GM12878 (cell line): Measurements from ENCODE around the gene KLHL2. TPM values are rescaled to one million over a fixed set of nuclear protein-coding genes. Genes with fewer than 3 reads are reported as not detected.

Source experiments
- ATAC-seq: fragments of 200-7000 bp; cut with Tn5 transposase; 3 replicates; pipeline ENCODE4 v1.9.1; 2020; ENCODE audit warnings: mild to moderate bottlenecking, moderate library complexity
- BruUV-seq: library from RNA; stranded (reverse); fragments of 400-500 nt; replicated peaks from 2 replicates; lab custom pipeline; 2021; lab: Mats Ljungman, UMichigan
- CTCF ChIA-PET: fragments of 300-600 bp; sonication (Branson Sonifier 250); formaldehyde crosslinking; extraction: SDS; loops from one replicate; lab custom pipeline; 2021; ENCODE audit warnings: inconsistent platforms; lab: Yijun Ruan, JAX
- POLR2A ChIA-PET: fragments of 350-600 bp; formaldehyde crosslinking; extraction: SDS; loops from one replicate; lab custom pipeline; 2021; ENCODE audit warnings: inconsistent platforms; lab: Charles Lee
- RAD21 ChIA-PET: fragments of 300-600 bp; sonication (Branson Sonifier 250); formaldehyde crosslinking; loops from one replicate; lab custom pipeline; 2023; ENCODE audit warnings: antibody characterized with exemption; ENCODE audit not compliant: unreplicated experiment; lab: Charles Lee
- SMC1A ChIA-PET: fragments of 300-600 bp; sonication (Branson Sonifier 250); formaldehyde crosslinking; loops from one replicate; lab custom pipeline; 2023; ENCODE audit not compliant: unreplicated experiment, uncharacterized antibody; lab: Charles Lee
- DNase-seq: peaks from one replicate; pipeline ENCODE4 v3.0.0-alpha.2; 2011; ENCODE audit warnings: low read depth, low spot score
- FAIRE-seq: peaks from 3 replicates; lab custom pipeline; 2011; peaks lifted over from hg19 to GRCh38; lab: Jason Lieb, UNC
- H2AFZ ChIP-seq: 2 replicates; pipeline ENCODE4 v1.6.0; 2011; ENCODE audit warnings: low read depth, low read length, control low read depth; ENCODE audit not compliant: control insufficient read depth
- H3K27ac ChIP-seq: 2 replicates; pipeline ENCODE4 v1.5.1; 2011; ENCODE audit warnings: control low read depth; ENCODE audit not compliant: control insufficient read depth, insufficient read depth
- H3K27me3 ChIP-seq, 2 experiments: replicated peaks in 1 of 2; 2 replicates each; pipeline versions ENCODE4 v1.6.0 to v1.6.1; 2011; ENCODE audit warnings: low read length in 1 of 2; ENCODE audit not compliant: control insufficient read depth in 2 of 2, insufficient read depth in 2 of 2
- H3K36me3 ChIP-seq, 2 experiments: 2 replicates each; pipeline ENCODE4 v1.5.1; 2011; ENCODE audit warnings: low read length in 1 of 2; ENCODE audit not compliant: control insufficient read depth in 2 of 2, insufficient read depth in 2 of 2
- H3K4me1 ChIP-seq: 2 replicates; pipeline ENCODE4 v1.6.1; 2011; ENCODE audit warnings: mild to moderate bottlenecking, low read length, moderate library complexity, mixed read lengths; ENCODE audit not compliant: control insufficient read depth, insufficient read depth
- H3K4me2 ChIP-seq: 2 replicates; pipeline ENCODE4 v1.6.0; 2011; ENCODE audit warnings: control low read depth; ENCODE audit not compliant: control insufficient read depth, insufficient read depth
- H3K4me3 ChIP-seq: fragments of 200-600 bp; sonication (generic); 2 replicates; pipeline ENCODE4 v1.5.1; 2016
- H3K79me2 ChIP-seq: 2 replicates; pipeline ENCODE4 v1.6.0; 2011; ENCODE audit warnings: low read length; ENCODE audit not compliant: control insufficient read depth, insufficient read depth
- H3K9ac ChIP-seq: 2 replicates; pipeline ENCODE4 v1.8.0; 2011; ENCODE audit warnings: low read length, control low read depth, mixed read lengths; ENCODE audit not compliant: control insufficient read depth, insufficient read depth
- H3K9me3 ChIP-seq: replicated peaks from 3 replicates; pipeline ENCODE4 v1.5.1; 2011; ENCODE audit warnings: mild to moderate bottlenecking, low read length; ENCODE audit not compliant: control insufficient read depth, insufficient read depth
- H4K20me1 ChIP-seq: 2 replicates; pipeline ENCODE4 v1.6.0; 2011; ENCODE audit not compliant: control insufficient read depth, insufficient read depth
- BRCA1 ChIP-seq: IDR thresholded peaks from 2 replicates; pipeline ENCODE4 v1.6.1; 2011; ENCODE audit warnings: low read depth, low read length, improper control_type of control experiment
- CEBPZ ChIP-seq: fragments of 150-350 bp; IDR thresholded peaks from 2 replicates; pipeline ENCODE4 v1.6.1; 2016; ENCODE audit warnings: low read depth, low read length
- E2F8 ChIP-seq: fragments of 450-650 bp; IDR thresholded peaks from 2 replicates; pipeline ENCODE4 v1.6.1; 2018; ENCODE audit warnings: mild to moderate bottlenecking, low read depth, moderate library complexity; ENCODE audit not compliant: partially characterized antibody
- EGR1 ChIP-seq, 2 experiments: IDR thresholded peaks; 1 replicate in 1 of 2; 2 replicates in 1 of 2; pipeline ENCODE4 v1.6.1; 2011 to 2012; ENCODE audit warnings: low read depth in 2 of 2, low read length in 2 of 2, borderline replicate concordance in 1 of 2, mild to moderate bottlenecking in 1 of 2, moderate library complexity in 1 of 2
- JUNB ChIP-seq: IDR thresholded peaks from 2 replicates; pipeline ENCODE4 v1.6.1; 2016; ENCODE audit warnings: antibody characterized with exemption, mild to moderate bottlenecking
- KLF5 ChIP-seq: fragments of 450-650 bp; IDR thresholded peaks from 2 replicates; pipeline ENCODE4 v1.6.1; 2014; ENCODE audit warnings: mild to moderate bottlenecking; ENCODE audit not compliant: partially characterized antibody
- NFIC ChIP-seq: IDR thresholded peaks from 2 replicates; pipeline ENCODE4 v1.6.1; 2012; ENCODE audit warnings: low read depth, mild to moderate bottlenecking, inconsistent platforms, low read length, moderate library complexity
- NFYA ChIP-seq: IDR thresholded peaks from 2 replicates; pipeline ENCODE4 v1.6.1; 2011; ENCODE audit warnings: low read depth, mild to moderate bottlenecking, low read length, improper control_type of control experiment, borderline replicate concordance
- PRDM15 ChIP-seq: fragments of 450-650 bp; formaldehyde crosslinking; IDR thresholded peaks from 2 replicates; pipeline ENCODE4 v1.4.0; 2020; ENCODE audit warnings: mild to moderate bottlenecking, moderate library complexity
- RFX5 ChIP-seq: IDR thresholded peaks from 2 replicates; pipeline ENCODE4 v1.6.1; 2011; ENCODE audit warnings: low read depth, low read length, improper control_type of control experiment
- SIX5 ChIP-seq: IDR thresholded peaks from 2 replicates; pipeline ENCODE4 v1.6.1; 2011; ENCODE audit warnings: mild to moderate bottlenecking, low read depth, low read length, moderate library complexity; ENCODE audit not compliant: severe bottlenecking
- WGBS: methylation state at CpG from one replicate; pipeline ENCODE4 v1.1.6; 2016; ENCODE audit warnings: low lambda C conversion rate; ENCODE audit not compliant: insufficient replicate concordance, insufficient coverage; ENCODE audit errors: missing lambda C conversion rate; 5-methylcytosine and 5-hydroxymethylcytosine counted together
- in situ Hi-C: fragments of 300-500 bp; cut with MboI; formaldehyde crosslinking; loops from 9 replicates; pipeline ENCODE4 v1.14.3; 2018; ENCODE audit warnings: mixed read lengths
- intact Hi-C: fragments of 100-400 bp; cut with micrococcal nuclease; formaldehyde crosslinking; loops from one replicate; pipeline ENCODE4 v1.14.2; 2022; ENCODE audit not compliant: unreplicated experiment
- polyA plus RNA-seq, 11 experiments: library from polyadenylated mRNA; depleted of rRNA in 4 of 11; unstranded in 6 of 11; stranded (reverse) in 5 of 11; fragments of >200 nt; fragmentation: Nextera tagmentation in 4 of 11; fragmentation: Illumina TruSeq in 1 of 11; extraction: Ambion mirVana in 4 of 11; extraction: Trizol in 1 of 11; gene quantifications; 1 replicate in 1 of 11; 2 replicates in 10 of 11; pipeline versions ENCODE4 v1.2.1 to v1.2.3, GENCODE V29; 2011 to 2016; ENCODE audit warnings: inconsistent platforms in 2 of 11, missing spikeins in 2 of 11, low read depth in 1 of 11
- total RNA-seq, 4 experiments: library from RNA; depleted of rRNA in 3 of 4; stranded (reverse); fragments of >200 nt in 3 of 4; fragmentation: Illumina TruSeq in 1 of 4; extraction: Trizol in 1 of 4; gene quantifications; 2 replicates each; pipeline versions ENCODE4 v1.2.1 to v1.2.3, GENCODE V29; 2013 to 2021

The KLHL2 gene
- total and polyA plus RNA-seq, 10 of the 15 experiments (the other 5 are each of a cell fraction or from before 2014, with no cell fraction given): 4.8 to 22.8 (median 12.9) TPM

- no peak for TF ChIP-seq E2F8
Observed at GRCh38 chr4:165319509-165319908, 112.1 kb downstream of the KLHL2 start (continued).

GRCh38 chr4:165324236-165324917 lies 117.0 kb downstream of the KLHL2 start:
- DNase-seq (no peak), FAIRE-seq (no peak), ATAC-seq (no peak)
- POLR2A ChIA-PET: interaction anchor here (0.9 to 1.2 kb wide), 2 partner anchors 9 to 30 kb away, joined by 4 to 5 read pairs; no protein-coding TSS in a partner anchor
- no peak overlapping the region for H2AFZ ChIP-seq
- RAD21 ChIA-PET: no interaction called here
- H3K36me3 ChIP-seq: no peaks in the 10 kb centered on the region
- in situ Hi-C loops: no loop called here
- H3K9ac ChIP-seq: no peak overlapping the region
- H3K9me3 ChIP-seq: peaks cover 2% of the 10 kb centered on the region; the same call in 1 of the 3 replicates
- H3K79me2 ChIP-seq: peaks cover 20% of the 10 kb centered on the region
- H3K27me3 ChIP-seq: no peaks in the 10 kb centered on the region
- peaks cover 4% of the 10 kb centered on the region; the same call in 1 of the 2 replicates for H3K4me1 ChIP-seq
- H4K20me1 ChIP-seq: no peaks in the 10 kb centered on the region
- no peak overlapping the region for H3K4me2 ChIP-seq
- SMC1A ChIA-PET: interaction anchor here (0.7 to 4.5 kb wide), 6 partner anchors 8 to 118 kb away, joined by 3 to 17 read pairs (median 5); no protein-coding TSS in a partner anchor
- intact Hi-C loops: no loop called here
- WGBS: 98% methylated on average over 7 of the region's 7 CpGs
- BruUV-seq: no TSS peak
- H3K27ac ChIP-seq: no peak overlapping the region
- CTCF ChIA-PET: interaction anchor here (1.5 to 2.3 kb wide), 2 partner anchors 9 to 193 kb away, joined by 5 to 10 read pairs; no protein-coding TSS in a partner anchor
- H3K4me3 ChIP-seq: no peak overlapping the region
- TF ChIP-seq SIX5 (no peak), BRCA1 (no peak), CEBPZ (no peak), KLF5 (no peak), JUNB (no peak), PRDM15 (CRISPR knock-in tag) (no peak), EGR1 (IDR thresholded peaks at IDR 0.05; ENCODE audit: borderline replicate concordance in 1 of 2, low read depth in 2 of 2, low read length in 2 of 2) (no peak), RFX5 (no peak), NFIC (no peak), NFYA (no peak)
